HG03095 (cell line): Measurements from ENCODE around the gene DUSP5.

ENCODE experiments used
- ATAC-seq: cut with Tn5 transposase; IDR thresholded peaks from one replicate; pipeline ENCODE4 v1.9.1; 2021; ENCODE audit warnings: moderate library complexity; ENCODE audit not compliant: unreplicated experiment

The DUSP5 gene

DNA sequence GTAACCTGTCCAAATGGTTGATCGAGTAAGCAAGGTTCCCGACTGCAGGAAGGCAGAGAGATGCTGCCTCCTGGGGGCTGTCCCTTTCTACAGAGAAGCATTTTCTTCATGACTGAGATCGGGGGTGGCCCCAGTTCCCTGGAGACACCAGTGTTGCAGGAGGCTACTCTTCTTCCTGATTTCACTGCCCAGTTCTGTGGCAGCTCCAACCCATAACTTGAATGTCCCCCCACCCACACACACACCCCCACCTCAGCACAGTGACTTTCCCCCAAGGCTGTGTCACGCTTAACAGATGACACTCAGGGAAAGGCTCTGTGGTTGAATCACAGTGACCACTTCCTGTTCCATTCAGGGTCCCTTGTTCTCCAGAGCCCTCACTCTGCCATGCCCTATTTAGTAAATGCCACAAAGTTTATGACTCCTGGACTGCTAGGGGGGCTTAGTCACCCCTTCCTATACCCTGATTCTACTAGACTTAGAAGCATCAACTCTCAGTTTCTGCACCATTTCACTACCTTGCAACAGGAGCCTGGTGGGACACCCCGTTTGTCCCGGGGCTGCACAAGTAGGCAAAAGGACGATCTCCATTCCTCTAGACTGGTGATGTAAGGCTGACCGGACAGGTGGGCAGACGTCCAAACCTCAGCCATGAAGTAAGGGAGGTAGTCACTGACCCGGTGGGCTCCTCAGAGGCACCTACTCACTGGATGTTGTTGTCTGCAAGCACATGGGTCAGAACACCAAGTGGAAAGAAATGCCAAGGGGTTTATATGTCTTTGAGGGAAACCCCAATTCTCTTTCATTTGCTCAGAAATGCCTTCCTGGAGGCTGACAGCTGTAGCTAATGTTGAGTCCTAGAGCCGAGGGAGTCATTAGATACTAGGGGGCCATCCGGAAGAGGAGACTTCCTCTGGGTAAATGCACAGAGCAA is 38.5 kb downstream of the DUSP5 start:
- peak; percentile 84 for ATAC-seq

GRCh38 chr10:110539091-110539490 is 41.4 kb downstream of the DUSP5 start:
- no peak for ATAC-seq

DNA sequence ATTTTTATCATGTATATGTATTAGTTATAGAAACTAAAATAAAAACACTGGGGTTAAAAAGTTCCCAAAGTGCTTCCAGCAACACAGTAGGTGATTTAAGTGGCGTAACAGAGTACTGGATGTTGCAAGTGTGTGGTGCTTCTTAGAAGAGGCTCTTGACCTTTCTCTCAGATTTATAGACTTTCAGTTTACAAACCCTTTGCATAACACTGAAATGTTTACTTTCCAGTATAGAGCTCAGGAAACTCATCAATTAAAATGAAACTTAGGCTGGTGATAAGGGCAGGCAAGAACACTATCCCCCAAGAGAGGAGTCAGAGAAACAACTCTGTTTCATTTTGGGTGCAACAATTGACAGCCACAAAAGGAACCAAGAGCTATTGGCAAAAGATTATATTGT is 42.3 kb downstream of the DUSP5 start:
- no peak for ATAC-seq

DNA sequence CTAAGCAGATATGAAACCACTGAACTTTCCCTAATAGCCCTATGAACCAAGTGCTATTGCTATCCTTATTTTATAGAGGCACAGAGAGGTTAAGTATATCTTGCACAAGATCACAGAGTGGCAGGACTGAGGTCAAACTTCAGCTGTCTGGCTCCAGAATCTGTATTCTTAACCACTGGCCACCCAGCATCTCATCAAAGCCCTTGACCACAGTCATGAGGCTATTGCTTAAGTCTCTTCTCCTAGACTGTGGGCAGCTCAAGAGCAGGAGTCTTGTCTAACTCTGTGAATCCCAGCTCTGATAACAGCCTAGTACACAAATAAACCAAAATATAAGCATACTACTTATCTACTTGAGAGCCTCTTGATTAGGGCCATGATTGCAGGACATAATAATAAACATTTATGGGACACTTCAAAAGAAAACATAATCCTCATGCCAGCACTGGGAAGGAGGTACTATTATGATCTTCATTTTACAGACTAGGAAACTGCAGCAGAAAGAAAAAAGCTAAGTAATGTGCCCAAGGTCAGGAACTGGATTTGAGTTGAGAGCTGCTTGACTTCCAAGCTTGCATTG is 47.3 kb downstream of the DUSP5 start:
- ATAC-seq, result no peak

GRCh38 chr10:110546077-110546476 is 48.4 kb downstream of the DUSP5 start:
- no peak for ATAC-seq

DNA sequence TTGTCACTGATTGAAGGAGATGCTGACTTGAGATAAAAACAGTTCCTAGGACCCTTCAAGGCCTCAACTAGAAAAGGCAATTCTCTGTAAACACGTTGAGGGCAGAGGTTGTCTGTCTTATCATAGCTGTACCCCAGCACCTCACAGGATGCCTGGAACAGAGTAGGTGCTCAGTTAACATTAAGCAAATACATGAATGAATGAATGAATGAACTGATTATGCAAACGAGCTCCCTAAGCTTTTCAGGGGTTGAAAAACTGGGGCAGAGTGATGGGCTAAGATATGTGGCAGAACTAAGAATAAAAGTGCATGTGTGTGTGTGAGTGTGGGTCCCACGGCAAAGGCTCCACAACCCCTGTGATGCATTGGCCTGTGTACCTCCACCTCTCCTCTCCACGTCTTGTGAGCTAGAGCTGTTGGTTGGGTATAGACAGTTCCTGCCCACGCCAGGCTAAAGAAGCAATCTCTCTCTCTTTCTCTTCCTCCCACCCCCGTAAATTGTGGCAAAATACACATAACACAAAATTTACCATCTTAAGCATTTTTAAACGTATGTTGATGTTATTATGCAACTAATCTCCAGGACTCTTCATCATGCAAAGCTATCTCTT is 48.9 kb downstream of the DUSP5 start:
- ATAC-seq, result no peak

- no peak for ATAC-seq
Measured at GRCh38 chr10:110547139-110547761, 49.5 kb downstream of the DUSP5 start.

DNA sequence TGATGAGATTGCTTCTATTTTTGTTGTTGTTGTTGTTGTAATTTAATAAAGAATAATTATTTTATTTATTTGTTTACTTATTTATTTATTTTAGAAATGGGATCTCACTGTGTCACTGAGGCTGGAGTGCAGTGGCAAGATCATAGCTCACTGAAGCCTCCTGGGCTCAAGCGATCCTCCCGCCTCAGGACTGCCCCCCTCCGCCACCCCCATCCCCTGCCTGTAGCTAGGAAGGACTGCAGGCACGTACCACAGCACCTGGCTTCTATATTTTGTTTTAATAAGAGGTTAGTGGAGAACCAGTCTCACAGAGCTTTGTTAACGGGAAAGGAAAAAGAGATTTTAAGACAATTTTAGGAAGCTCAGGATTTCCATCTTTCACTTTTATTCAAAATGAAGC is 50.3 kb downstream of the DUSP5 start:
- ATAC-seq, result no peak

DNA sequence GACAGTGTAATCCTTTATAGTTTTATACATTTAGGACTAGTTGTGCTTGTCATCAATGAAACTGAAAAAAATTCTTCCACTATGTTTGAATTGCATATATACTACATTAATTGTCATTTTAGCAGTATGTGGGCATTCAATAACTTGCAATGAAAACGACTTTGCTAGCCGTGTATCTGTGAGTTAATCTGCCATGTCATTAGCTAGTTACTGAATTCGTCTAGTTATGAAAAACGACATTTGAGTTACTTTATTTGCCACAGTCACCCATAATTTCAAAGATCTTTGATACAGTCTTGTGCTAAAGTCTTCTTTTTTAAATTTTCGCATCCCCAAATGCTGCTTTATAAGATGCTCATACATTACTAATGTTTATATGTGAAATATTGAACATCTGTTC is 51.5 kb downstream of the DUSP5 start:
- ATAC-seq, result no peak

GRCh38 chr10:110553905-110554304 is 56.2 kb downstream of the DUSP5 start:
- ATAC-seq, result no peak

- no peak for ATAC-seq
Measured at GRCh38 chr10:110556296-110556695, 58.6 kb downstream of the DUSP5 start.

DNA sequence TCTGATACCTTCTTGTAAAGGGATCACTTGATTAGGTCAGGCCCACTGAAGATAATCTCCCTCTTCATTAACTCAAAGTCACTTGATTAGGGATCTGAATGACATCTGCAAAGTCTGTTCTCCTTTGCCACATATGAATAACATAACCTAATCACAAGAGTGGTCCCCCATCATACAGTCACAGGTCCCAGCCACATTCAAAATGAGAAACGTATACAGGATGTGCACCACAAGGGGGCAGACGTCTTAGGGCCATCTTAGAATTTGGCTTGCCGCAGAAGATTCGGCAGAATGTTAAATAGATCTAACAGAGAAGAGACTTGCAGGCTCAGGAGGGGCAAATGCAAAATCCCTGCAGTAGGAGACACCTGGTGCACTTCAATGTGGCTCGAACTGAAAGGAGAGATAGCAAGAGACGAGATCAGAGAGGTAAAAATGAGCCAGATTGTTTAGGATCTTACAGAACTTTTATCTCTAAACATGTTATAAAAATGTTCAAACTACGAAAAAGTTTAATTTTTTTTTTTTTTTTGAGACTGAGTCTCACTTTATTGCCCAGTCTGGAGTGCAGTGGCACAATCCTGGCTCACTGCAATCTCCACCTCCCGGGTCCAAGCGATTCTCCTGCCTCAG is 59.4 kb downstream of the DUSP5 start:
- ATAC-seq, result peak; percentile 72

DNA sequence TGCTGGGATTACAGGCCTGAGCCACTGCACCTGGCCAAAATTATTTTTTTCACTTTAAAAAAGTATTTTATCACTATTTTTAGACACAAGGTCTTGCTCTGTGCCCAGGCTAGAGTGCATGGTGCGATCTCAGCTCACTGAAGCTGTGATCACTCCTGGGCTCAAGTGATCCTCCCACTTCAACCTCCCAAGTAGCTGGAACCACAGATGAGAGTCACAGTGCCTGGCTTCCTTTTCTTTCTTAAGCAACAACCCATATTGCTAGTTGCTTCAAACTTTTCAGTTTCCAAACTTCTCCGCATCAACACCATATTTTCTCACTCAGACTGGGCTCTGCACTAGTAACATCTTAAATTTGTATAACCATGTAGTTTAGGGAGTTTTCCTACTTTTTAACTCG is 60.3 kb downstream of the DUSP5 start:
- ATAC-seq, result no peak

- ATAC-seq, result no peak
Measured at GRCh38 chr10:110560012-110560411, 62.3 kb downstream of the DUSP5 start.
